NB4 (cell line): ENCODE data around the gene ACSL5.

Experiments used
- DNase-seq: peaks from one replicate; pipeline ENCODE4 v3.0.0; 2010; ENCODE audit warnings: low read depth
- H3K4me3 ChIP-seq: one replicate; pipeline ENCODE4 v1.5.1; 2011; ENCODE audit warnings: mild to moderate bottlenecking, low read depth, low read length, moderate library complexity
- MYC ChIP-seq: IDR thresholded peaks from 2 replicates; pipeline ENCODE4 v1.6.1; 2011; ENCODE audit warnings: low read depth, low read length
- POLR2A ChIP-seq: IDR thresholded peaks from 2 replicates; pipeline ENCODE4 v1.6.1; 2011; ENCODE audit warnings: mild to moderate bottlenecking; ENCODE audit not compliant: insufficient read length; ENCODE audit errors: extremely low read depth
- TF ChIP-seq, protein P1 (sequence below): IDR thresholded peaks from one replicate; pipeline ENCODE4 v1.5.1; 2012; ENCODE audit warnings: low read depth, low read length
- TF ChIP-seq, protein P2 (sequence below): IDR thresholded peaks from 2 replicates; pipeline ENCODE4 v1.6.1; 2011; ENCODE audit warnings: low read depth, low read length

The ACSL5 gene, protein sequence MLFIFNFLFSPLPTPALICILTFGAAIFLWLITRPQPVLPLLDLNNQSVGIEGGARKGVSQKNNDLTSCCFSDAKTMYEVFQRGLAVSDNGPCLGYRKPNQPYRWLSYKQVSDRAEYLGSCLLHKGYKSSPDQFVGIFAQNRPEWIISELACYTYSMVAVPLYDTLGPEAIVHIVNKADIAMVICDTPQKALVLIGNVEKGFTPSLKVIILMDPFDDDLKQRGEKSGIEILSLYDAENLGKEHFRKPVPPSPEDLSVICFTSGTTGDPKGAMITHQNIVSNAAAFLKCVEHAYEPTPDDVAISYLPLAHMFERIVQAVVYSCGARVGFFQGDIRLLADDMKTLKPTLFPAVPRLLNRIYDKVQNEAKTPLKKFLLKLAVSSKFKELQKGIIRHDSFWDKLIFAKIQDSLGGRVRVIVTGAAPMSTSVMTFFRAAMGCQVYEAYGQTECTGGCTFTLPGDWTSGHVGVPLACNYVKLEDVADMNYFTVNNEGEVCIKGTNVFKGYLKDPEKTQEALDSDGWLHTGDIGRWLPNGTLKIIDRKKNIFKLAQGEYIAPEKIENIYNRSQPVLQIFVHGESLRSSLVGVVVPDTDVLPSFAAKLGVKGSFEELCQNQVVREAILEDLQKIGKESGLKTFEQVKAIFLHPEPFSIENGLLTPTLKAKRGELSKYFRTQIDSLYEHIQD

DNA sequence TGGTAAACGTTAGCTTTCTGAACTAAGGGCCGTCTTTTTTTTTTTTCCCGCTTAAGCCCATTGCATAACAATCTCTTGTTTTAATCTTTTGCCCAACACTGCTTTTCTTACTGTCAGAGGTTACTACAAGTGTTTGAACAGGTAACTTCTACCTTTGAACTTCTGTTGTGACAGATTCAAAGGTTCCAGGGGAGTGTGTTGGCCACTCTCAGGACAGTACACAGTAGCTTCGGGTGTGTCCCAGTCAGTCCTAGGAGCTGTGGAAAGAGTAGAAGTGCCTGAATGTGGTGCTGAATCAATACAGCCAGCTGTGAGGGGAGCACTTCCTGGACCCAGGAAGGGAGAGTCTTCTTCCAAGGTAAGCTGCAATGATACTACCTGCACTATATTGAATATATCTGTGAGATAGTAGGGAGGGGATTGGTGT, at the start of gene ACSL5:
Gene ACSL5, plus strand, starts transcription at position 205 of the 427 bp plus-strand sequence. CDS start 20,831 bp downstream, outside the sequence.
- no peak within 1 kb of the TSS for H3K4me3 ChIP-seq
- TF ChIP-seq MYC (no peak), POLR2A (no peak)
- TF ChIP-seq, protein P1, sequence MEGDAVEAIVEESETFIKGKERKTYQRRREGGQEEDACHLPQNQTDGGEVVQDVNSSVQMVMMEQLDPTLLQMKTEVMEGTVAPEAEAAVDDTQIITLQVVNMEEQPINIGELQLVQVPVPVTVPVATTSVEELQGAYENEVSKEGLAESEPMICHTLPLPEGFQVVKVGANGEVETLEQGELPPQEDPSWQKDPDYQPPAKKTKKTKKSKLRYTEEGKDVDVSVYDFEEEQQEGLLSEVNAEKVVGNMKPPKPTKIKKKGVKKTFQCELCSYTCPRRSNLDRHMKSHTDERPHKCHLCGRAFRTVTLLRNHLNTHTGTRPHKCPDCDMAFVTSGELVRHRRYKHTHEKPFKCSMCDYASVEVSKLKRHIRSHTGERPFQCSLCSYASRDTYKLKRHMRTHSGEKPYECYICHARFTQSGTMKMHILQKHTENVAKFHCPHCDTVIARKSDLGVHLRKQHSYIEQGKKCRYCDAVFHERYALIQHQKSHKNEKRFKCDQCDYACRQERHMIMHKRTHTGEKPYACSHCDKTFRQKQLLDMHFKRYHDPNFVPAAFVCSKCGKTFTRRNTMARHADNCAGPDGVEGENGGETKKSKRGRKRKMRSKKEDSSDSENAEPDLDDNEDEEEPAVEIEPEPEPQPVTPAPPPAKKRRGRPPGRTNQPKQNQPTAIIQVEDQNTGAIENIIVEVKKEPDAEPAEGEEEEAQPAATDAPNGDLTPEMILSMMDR = no peak
- TF ChIP-seq, protein P2, sequence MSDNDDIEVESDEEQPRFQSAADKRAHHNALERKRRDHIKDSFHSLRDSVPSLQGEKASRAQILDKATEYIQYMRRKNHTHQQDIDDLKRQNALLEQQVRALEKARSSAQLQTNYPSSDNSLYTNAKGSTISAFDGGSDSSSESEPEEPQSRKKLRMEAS = no peak
- no peak for DNase-seq

DNA sequence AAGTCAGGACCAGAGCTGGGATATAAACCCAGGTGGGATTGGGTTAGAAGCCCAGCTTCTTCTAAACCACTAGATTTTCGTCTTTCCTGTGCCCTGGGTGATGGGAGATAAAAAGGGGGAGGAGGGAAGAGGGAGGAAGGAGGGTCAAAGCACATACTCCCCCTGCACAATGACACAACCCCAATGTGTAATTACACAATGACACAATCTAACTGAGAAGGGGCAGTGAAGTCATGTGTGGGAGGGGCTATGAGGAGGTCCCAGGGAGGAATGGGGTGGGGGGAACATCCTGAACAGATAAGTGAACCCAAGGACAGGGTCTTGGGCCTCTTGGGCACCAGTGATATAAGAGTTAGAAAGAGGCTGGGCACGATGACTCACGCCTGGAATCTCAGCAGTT, 46.2 kb upstream of the ACSL5 start:
- DNase-seq = peak; percentile 37
- TF ChIP-seq MYC (no peak), POLR2A (no peak)
- TF ChIP-seq, protein P2 = no peak
- TF ChIP-seq, protein P1 = no peak

DNA sequence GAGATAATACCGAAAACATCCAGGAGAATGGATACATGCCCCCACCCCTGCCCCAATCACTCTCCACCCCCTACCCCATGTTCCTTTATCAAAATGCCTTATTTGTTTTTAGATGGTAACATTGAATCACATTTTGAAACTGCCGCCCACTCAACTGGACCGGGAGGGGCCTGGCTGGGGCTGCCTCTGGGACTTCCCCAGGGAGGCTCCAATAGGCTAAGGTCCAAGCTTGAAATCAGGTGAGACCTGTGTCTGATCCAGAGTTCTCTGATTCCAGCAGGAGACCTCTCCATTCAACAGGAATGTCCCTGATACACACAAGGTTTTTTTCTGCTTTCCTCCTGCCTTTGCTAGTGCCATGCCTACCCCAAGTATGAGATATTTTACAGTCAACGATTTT, 43.8 kb upstream of the ACSL5 start:
- TF ChIP-seq, protein P1 = no peak
- TF ChIP-seq MYC (no peak), POLR2A (no peak)
- TF ChIP-seq, protein P2 = no peak
- H3K4me3 ChIP-seq = no peak overlapping the region
- DNase-seq = no peak

More for the DNA sequence above, 46.2 kb upstream of the ACSL5 start:
- no peak overlapping the region for H3K4me3 ChIP-seq

DNA sequence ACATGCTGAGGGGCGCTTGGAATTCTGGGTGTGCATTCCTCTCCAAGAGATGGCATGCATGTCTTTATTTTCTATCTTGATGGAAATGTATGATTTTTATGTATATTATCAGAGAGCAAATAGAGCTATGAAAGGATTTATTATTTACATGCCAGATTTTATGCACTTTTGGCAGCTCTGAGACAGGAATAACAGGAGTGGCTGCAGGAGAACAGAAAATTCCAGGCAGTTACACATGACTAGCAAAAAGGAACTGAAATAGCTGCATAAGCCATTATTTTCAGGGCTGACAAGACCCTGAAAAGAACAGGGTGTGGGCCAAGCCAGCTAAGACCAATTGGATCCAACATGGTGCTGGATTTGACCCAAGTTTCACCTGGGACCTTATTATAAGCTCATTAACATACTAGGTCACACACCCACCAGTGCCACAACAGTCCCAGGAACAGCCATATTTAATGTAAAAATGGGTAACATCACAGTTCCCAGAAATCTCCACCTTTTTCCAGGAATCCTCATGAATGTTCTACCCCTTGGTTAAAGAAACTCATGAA, 43.2 kb upstream of the ACSL5 start:
- H3K4me3 ChIP-seq = no peak overlapping the region
- no peak for DNase-seq
- no peak for TF ChIP-seq MYC
- TF ChIP-seq, protein P2 = no peak
- TF ChIP-seq POLR2A = no peak
- TF ChIP-seq, protein P1 = no peak

DNA sequence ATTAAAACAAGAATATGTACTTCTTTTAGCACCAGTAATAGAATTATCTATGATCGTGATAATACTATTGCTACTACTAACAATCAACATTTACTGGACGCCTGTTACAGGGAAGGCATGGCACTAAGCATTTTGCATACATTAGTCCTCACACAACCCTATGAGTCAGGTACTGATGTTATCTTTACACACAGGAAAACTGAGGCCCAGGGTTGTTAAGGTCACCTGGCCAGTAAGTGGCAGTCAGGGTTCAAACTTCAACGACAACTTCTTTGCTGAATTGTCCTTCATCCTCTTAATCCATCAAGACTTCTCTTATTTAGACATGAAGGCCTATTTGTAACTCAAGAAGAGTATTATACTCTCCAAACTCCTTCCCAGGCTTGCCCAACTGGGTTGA, 41.9 kb upstream of the ACSL5 start:
- no peak for DNase-seq
- TF ChIP-seq MYC (no peak), POLR2A (no peak)
- TF ChIP-seq, protein P1 = no peak
- TF ChIP-seq, protein P2 = no peak
- H3K4me3 ChIP-seq = no peak overlapping the region
